WTC11 (cell line): ENCODE data around the gene CTNNA2. TPM values are rescaled to one million over a fixed set of nuclear protein-coding genes. Genes with fewer than 3 reads are reported as not detected.

ENCODE experiments used
- ATAC-seq: fragments of 200-7000 bp; cut with Tn5 transposase; 2 replicates; pipeline ENCODE4 v1.10.0; 2021; ENCODE audit warnings: mild to moderate bottlenecking, moderate library complexity
- CTCF ChIA-PET: fragments of 300-600 bp; sonication (Branson Sonifier 250); formaldehyde crosslinking; loops from one replicate; lab custom pipeline; 2021; ENCODE audit warnings: antibody characterized with exemption; lab: Charles Lee
- POLR2A ChIA-PET: fragments of 350-600 bp; sonication (Branson Sonifier 250); formaldehyde crosslinking; loops from one replicate; lab custom pipeline; 2021; ENCODE audit warnings: antibody characterized with exemption; lab: Charles Lee
- DNase-seq: peaks from one replicate; pipeline ENCODE4 v3.0.0; 2021; ENCODE audit warnings: low spot score
- H3K27ac Mint-ChIP-seq: 2 replicates; pipeline ENCODE4 v1.8.0; 2021; ENCODE audit warnings: mixed read lengths
- H3K27me3 Mint-ChIP-seq: 2 replicates; pipeline ENCODE4 v1.8.0; 2021; ENCODE audit warnings: low read depth, mild to moderate bottlenecking, moderate library complexity, mixed read lengths
- H3K36me3 Mint-ChIP-seq: 2 replicates; pipeline ENCODE4 v1.8.0; 2021; ENCODE audit warnings: mixed read lengths
- H3K4me1 Mint-ChIP-seq: 2 replicates; pipeline ENCODE4 v1.8.0; 2022; ENCODE audit warnings: mixed read lengths
- H3K4me3 Mint-ChIP-seq: 2 replicates; pipeline ENCODE4 v1.8.0; 2021; ENCODE audit warnings: mild to moderate bottlenecking, moderate library complexity, mixed read lengths
- H3K9me3 Mint-ChIP-seq: 2 replicates; pipeline ENCODE4 v1.8.0; 2021; ENCODE audit warnings: mixed read lengths
- ATF3 ChIP-seq: sonication (generic); formaldehyde crosslinking; conservative IDR thresholded peaks from 2 replicates; pipeline ENCODE4 v1.8.1; 2022; ENCODE audit warnings: mild to moderate bottlenecking, missing genetic modification reagents
- ATF6 ChIP-seq: sonication (generic); formaldehyde crosslinking; IDR thresholded peaks from 2 replicates; pipeline ENCODE4 v1.8.1; 2023; ENCODE audit warnings: mild to moderate bottlenecking, missing genetic modification reagents
- CREM ChIP-seq: sonication (generic); formaldehyde crosslinking; IDR thresholded peaks from 2 replicates; pipeline ENCODE4 v1.8.1; 2022; ENCODE audit warnings: mild to moderate bottlenecking, missing genetic modification reagents, moderate library complexity
- CTCF ChIP-seq: fragments of 200-600 bp; IDR thresholded peaks from 2 replicates; pipeline ENCODE4 v1.8.0; 2022; ENCODE audit warnings: antibody characterized with exemption
- E2F4 ChIP-seq: sonication (generic); formaldehyde crosslinking; IDR thresholded peaks from 2 replicates; pipeline ENCODE4 v1.8.1; 2022; ENCODE audit warnings: low read depth, mild to moderate bottlenecking, moderate library complexity, missing genetic modification reagents, borderline replicate concordance
- ELF4 ChIP-seq: sonication (generic); formaldehyde crosslinking; IDR thresholded peaks from 2 replicates; pipeline ENCODE4 v1.8.1; 2022; ENCODE audit warnings: low read depth, mild to moderate bottlenecking, moderate library complexity, missing genetic modification reagents
- ESRRA ChIP-seq: sonication (generic); formaldehyde crosslinking; IDR thresholded peaks from 2 replicates; pipeline ENCODE4 v1.8.1; 2022; ENCODE audit warnings: mild to moderate bottlenecking, missing genetic modification reagents, borderline replicate concordance
- GRHL2 ChIP-seq: fragments of 250-450 bp; sonication (Bioruptor Pico); IDR thresholded peaks from 2 replicates; pipeline ENCODE4 v1.8.0; 2022; ENCODE audit warnings: mild to moderate bottlenecking, moderate library complexity; ENCODE audit not compliant: insufficient replicate concordance, severe bottlenecking
- KAT7 ChIP-seq: sonication (generic); formaldehyde crosslinking; IDR thresholded peaks from 2 replicates; pipeline ENCODE4 v1.8.1; 2023; ENCODE audit warnings: missing genetic modification reagents, mild to moderate bottlenecking, borderline replicate concordance
- MLX ChIP-seq: sonication (generic); formaldehyde crosslinking; IDR thresholded peaks from 2 replicates; pipeline ENCODE4 v1.8.1; 2023; ENCODE audit warnings: mild to moderate bottlenecking, missing genetic modification reagents, moderate library complexity
- NR3C1 ChIP-seq: sonication (generic); formaldehyde crosslinking; conservative IDR thresholded peaks from 2 replicates; pipeline ENCODE4 v1.8.1; 2023; ENCODE audit warnings: low read depth, mild to moderate bottlenecking, missing genetic modification reagents
- PRDM15 ChIP-seq: sonication (generic); formaldehyde crosslinking; IDR thresholded peaks from 2 replicates; pipeline ENCODE4 v1.8.0; 2022; ENCODE audit warnings: missing genetic modification reagents
- RELA ChIP-seq: sonication (generic); formaldehyde crosslinking; IDR thresholded peaks from 2 replicates; pipeline ENCODE4 v1.8.1; 2022; ENCODE audit warnings: missing genetic modification reagents, mild to moderate bottlenecking, borderline replicate concordance
- SOX15 ChIP-seq: fragments of 250-450 bp; sonication (Bioruptor Pico); IDR thresholded peaks from 2 replicates; pipeline ENCODE4 v1.9.0; 2021; ENCODE audit warnings: mild to moderate bottlenecking
- TCF7 ChIP-seq: sonication (generic); formaldehyde crosslinking; IDR thresholded peaks from 2 replicates; pipeline ENCODE4 v1.8.0; 2022; ENCODE audit warnings: mild to moderate bottlenecking, low read depth, missing genetic modification reagents, moderate library complexity
- TP53 ChIP-seq: sonication (generic); formaldehyde crosslinking; IDR thresholded peaks from 2 replicates; pipeline ENCODE4 v1.8.1; 2023; ENCODE audit warnings: mild to moderate bottlenecking, missing genetic modification reagents
- ZNF281 ChIP-seq: sonication (generic); formaldehyde crosslinking; IDR thresholded peaks from 2 replicates; pipeline ENCODE4 v1.8.0; 2023; ENCODE audit warnings: mild to moderate bottlenecking, missing genetic modification reagents
- ZNF425 ChIP-seq: fragments of 250-450 bp; sonication (Bioruptor Pico); conservative IDR thresholded peaks from 2 replicates; pipeline ENCODE4 v1.9.0; 2021; ENCODE audit warnings: mild to moderate bottlenecking
- total RNA-seq: library from RNA; stranded (reverse); gene quantifications from 3 replicates; pipeline ENCODE4 v1.2.3, GENCODE V29; 2021

CTNNA2 gene
- total RNA-seq, 1 experiment from 2014 or later: 3.8 TPM

GRCh38 chr2:80489717-80490116 is 976.9 kb downstream of the CTNNA2 start:
- Mint-ChIP-seq H3K27ac (no peak overlapping the region), H3K4me1 (peaks cover 6% of the 10 kb centered on the region), H3K36me3 (no peaks in the 10 kb centered on the region), H3K4me3 (no peak overlapping the region), H3K27me3 (no peaks in the 10 kb centered on the region), H3K9me3 (no peaks in the 10 kb centered on the region)
- CTCF ChIA-PET: no interaction called here
- POLR2A ChIA-PET: no interaction called here
- TF ChIP-seq ATF3 (CRISPR knock-in tag) (no peak), GRHL2 (CRISPR knock-in tag) (no peak), ELF4 (CRISPR knock-in tag) (no peak), ESRRA (CRISPR knock-in tag) (no peak), NR3C1 (no peak), TCF7 (CRISPR knock-in tag) (no peak), E2F4 (CRISPR knock-in tag) (no peak)
- DNase-seq (no peak), ATAC-seq (no peak)

GRCh38 chr2:80490964-80491363 is 978.1 kb downstream of the CTNNA2 start:
- ATAC-seq: no peak
- Mint-ChIP-seq H3K27me3 (no peaks in the 10 kb centered on the region), H3K4me1 (peaks cover 6% of the 10 kb centered on the region), H3K4me3 (no peak overlapping the region), H3K36me3 (no peaks in the 10 kb centered on the region), H3K9me3 (no peaks in the 10 kb centered on the region)
- no peak for TF ChIP-seq CTCF
- no peak for TF ChIP-seq ZNF425 (CRISPR knock-in tag)
- no peak for TF ChIP-seq MLX (CRISPR knock-in tag)
- TF ChIP-seq PRDM15 (CRISPR knock-in tag): no peak
- no peak for TF ChIP-seq ZNF281 (CRISPR knock-in tag)
- no peak for TF ChIP-seq ESRRA (CRISPR knock-in tag)
- no peak for TF ChIP-seq CREM (CRISPR knock-in tag)
- no peak for TF ChIP-seq TP53 (CRISPR knock-in tag)
- TF ChIP-seq ATF3 (CRISPR knock-in tag): no peak
- TF ChIP-seq ATF6 (CRISPR knock-in tag): no peak
- no peak for TF ChIP-seq SOX15
- no peak for TF ChIP-seq RELA (CRISPR knock-in tag)
- TF ChIP-seq KAT7: no peak
- TF ChIP-seq, all 79 proteins: peak for 0
- H3K27ac Mint-ChIP-seq: no peak overlapping the region
- ChIA-PET CTCF (no interaction called here), POLR2A (no interaction called here)
- DNase-seq: no peak
